Measurements from ENCODE around the gene TTLL1. TPM values are rescaled to one million over a fixed set of nuclear protein-coding genes. Genes with fewer than 3 reads are reported as not detected.

TTLL1 gene
- total and polyA plus RNA-seq, 4 donors = 0.50 to 2.2 (median 1.1) TPM

DNA sequence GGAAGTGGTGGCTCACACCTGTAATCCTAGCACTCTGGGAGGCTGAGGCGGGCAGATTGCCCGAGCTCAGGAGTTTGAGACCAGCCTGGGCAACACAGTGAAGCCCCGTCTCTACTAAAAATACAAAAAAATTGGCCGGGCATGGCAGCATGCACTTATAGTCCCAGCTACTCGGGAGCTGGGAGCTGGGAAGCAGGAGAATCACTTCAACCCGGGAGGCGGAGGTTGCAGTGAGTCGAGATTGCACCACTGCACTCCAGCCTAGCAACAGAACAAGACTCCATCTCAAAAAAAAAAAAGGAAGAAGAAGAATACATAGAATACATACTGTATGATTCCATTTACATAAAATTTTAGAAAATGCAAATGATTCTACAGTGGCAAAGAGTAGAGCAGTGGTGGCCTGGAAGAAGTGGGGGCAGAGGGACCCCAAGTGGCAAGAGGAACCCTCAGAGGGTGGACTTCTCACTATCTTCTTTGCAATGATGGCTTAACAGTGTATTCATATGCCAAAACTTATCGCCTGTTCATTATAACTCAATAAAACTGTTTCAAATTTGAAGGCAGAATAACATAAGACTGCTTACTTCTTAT, 96.2 kb downstream of the TTLL1 start:
- H3K36me3 ChIP-seq (ENCODE audit: control insufficient read depth in 4 of 4, insufficient read depth in 3 of 4, low read depth in 1 of 4, low read length in 3 of 4) = peaks cover 0 to 1% (median 0%) of the 10 kb centered on the region in 4 donors
- H3K9ac ChIP-seq (ENCODE audit: low read depth in 1 of 2, low read length in 2 of 2) = no peak overlapping the region
- peaks cover 24 to 38% (median 29%) of the 10 kb centered on the region in 4 donors for H3K4me1 ChIP-seq (ENCODE audit: control insufficient read depth in 4 of 4, insufficient read depth in 4 of 4, low read length in 3 of 4)
- no peak overlapping the region for H3K4me3 ChIP-seq (ENCODE audit: low read depth in 1 of 3, low read length in 3 of 3)
- WGBS = 87% methylated on average over 9 of the region's 9 CpGs
- H3K27ac ChIP-seq (ENCODE audit: low read depth in 1 of 2, low read length in 2 of 2) = no peak overlapping the region
- no peaks in the 10 kb centered on the region for H3K9me3 ChIP-seq (ENCODE audit: control insufficient read depth in 4 of 4, low read length in 3 of 4)
- no peak for TF ChIP-seq FOXA1 (IDR thresholded peaks at IDR 0.05)
- TF ChIP-seq YY1 (IDR thresholded peaks at IDR 0.05) = no peak
- TF ChIP-seq TAF1 (conservative IDR thresholded peaks at IDR 0.05) = no peak
- TF ChIP-seq FOXA2 (IDR thresholded peaks at IDR 0.05) = no peak
- TF ChIP-seq RAD21 (IDR thresholded peaks at IDR 0.05) = no peak
- TF ChIP-seq JUND (IDR thresholded peaks at IDR 0.05) = no peak
- no peak for TF ChIP-seq HNF4G (IDR thresholded peaks at IDR 0.05)
- TF ChIP-seq, protein P1, sequence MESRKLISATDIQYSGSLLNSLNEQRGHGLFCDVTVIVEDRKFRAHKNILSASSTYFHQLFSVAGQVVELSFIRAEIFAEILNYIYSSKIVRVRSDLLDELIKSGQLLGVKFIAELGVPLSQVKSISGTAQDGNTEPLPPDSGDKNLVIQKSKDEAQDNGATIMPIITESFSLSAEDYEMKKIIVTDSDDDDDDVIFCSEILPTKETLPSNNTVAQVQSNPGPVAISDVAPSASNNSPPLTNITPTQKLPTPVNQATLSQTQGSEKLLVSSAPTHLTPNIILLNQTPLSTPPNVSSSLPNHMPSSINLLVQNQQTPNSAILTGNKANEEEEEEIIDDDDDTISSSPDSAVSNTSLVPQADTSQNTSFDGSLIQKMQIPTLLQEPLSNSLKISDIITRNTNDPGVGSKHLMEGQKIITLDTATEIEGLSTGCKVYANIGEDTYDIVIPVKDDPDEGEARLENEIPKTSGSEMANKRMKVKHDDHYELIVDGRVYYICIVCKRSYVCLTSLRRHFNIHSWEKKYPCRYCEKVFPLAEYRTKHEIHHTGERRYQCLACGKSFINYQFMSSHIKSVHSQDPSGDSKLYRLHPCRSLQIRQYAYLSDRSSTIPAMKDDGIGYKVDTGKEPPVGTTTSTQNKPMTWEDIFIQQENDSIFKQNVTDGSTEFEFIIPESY (IDR thresholded peaks at IDR 0.05) = no peak
- TF ChIP-seq, protein P2, sequence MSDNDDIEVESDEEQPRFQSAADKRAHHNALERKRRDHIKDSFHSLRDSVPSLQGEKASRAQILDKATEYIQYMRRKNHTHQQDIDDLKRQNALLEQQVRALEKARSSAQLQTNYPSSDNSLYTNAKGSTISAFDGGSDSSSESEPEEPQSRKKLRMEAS (IDR thresholded peaks at IDR 0.05) = no peak
- no peak for TF ChIP-seq SP1 (IDR thresholded peaks at IDR 0.05)
- DNase-seq (ENCODE audit: low spot score) = no peak
- no peaks in the 10 kb centered on the region for H3K27me3 ChIP-seq (ENCODE audit: control insufficient read depth in 4 of 4, insufficient read depth in 4 of 4, low read length in 3 of 4)

DNA sequence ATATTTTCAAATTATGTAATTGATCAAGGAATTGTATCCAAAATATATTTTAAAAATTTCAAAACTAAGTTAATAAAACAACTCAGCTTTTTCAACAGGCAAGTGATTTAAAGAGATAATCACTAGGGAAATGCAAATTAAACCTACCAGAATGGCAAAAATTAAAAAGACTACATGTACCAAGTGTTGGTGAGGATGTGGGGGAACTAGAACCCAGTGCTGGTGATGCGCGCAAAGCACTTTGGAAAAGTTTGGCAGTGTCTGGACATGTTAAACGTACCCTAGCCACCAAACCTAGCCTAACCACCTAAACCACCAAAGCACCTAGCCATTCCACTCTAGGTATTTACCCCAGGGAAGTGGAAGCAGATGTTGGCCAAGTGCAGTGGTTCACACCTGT, 97.1 kb downstream of the TTLL1 start:
- Histone ChIP-seq H3K4me1 (ENCODE audit: control insufficient read depth in 4 of 4, insufficient read depth in 4 of 4, low read length in 3 of 4) (peaks cover 24 to 33% (median 28%) of the 10 kb centered on the region in 4 donors), H3K9me3 (ENCODE audit: control insufficient read depth in 4 of 4, low read length in 3 of 4) (no peaks in the 10 kb centered on the region), H3K4me3 (ENCODE audit: low read depth in 1 of 3, low read length in 3 of 3) (no peak overlapping the region), H3K27ac (ENCODE audit: low read depth in 1 of 2, low read length in 2 of 2) (no peak overlapping the region), H3K36me3 (ENCODE audit: control insufficient read depth in 4 of 4, insufficient read depth in 3 of 4, low read depth in 1 of 4, low read length in 3 of 4) (peaks cover 0 to 1% (median 0%) of the 10 kb centered on the region in 4 donors), H3K9ac (ENCODE audit: low read depth in 1 of 2, low read length in 2 of 2) (no peak overlapping the region), H3K27me3 (ENCODE audit: control insufficient read depth in 4 of 4, insufficient read depth in 4 of 4, low read length in 3 of 4) (no peaks in the 10 kb centered on the region)
- TF ChIP-seq, protein P3, sequence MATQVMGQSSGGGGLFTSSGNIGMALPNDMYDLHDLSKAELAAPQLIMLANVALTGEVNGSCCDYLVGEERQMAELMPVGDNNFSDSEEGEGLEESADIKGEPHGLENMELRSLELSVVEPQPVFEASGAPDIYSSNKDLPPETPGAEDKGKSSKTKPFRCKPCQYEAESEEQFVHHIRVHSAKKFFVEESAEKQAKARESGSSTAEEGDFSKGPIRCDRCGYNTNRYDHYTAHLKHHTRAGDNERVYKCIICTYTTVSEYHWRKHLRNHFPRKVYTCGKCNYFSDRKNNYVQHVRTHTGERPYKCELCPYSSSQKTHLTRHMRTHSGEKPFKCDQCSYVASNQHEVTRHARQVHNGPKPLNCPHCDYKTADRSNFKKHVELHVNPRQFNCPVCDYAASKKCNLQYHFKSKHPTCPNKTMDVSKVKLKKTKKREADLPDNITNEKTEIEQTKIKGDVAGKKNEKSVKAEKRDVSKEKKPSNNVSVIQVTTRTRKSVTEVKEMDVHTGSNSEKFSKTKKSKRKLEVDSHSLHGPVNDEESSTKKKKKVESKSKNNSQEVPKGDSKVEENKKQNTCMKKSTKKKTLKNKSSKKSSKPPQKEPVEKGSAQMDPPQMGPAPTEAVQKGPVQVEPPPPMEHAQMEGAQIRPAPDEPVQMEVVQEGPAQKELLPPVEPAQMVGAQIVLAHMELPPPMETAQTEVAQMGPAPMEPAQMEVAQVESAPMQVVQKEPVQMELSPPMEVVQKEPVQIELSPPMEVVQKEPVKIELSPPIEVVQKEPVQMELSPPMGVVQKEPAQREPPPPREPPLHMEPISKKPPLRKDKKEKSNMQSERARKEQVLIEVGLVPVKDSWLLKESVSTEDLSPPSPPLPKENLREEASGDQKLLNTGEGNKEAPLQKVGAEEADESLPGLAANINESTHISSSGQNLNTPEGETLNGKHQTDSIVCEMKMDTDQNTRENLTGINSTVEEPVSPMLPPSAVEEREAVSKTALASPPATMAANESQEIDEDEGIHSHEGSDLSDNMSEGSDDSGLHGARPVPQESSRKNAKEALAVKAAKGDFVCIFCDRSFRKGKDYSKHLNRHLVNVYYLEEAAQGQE (IDR thresholded peaks at IDR 0.05) = no peak
- TF ChIP-seq JUND (IDR thresholded peaks at IDR 0.05) = no peak
- no peak for DNase-seq (ENCODE audit: low spot score)
- WGBS = 98% methylated on average over 3 of the region's 3 CpGs

DNA sequence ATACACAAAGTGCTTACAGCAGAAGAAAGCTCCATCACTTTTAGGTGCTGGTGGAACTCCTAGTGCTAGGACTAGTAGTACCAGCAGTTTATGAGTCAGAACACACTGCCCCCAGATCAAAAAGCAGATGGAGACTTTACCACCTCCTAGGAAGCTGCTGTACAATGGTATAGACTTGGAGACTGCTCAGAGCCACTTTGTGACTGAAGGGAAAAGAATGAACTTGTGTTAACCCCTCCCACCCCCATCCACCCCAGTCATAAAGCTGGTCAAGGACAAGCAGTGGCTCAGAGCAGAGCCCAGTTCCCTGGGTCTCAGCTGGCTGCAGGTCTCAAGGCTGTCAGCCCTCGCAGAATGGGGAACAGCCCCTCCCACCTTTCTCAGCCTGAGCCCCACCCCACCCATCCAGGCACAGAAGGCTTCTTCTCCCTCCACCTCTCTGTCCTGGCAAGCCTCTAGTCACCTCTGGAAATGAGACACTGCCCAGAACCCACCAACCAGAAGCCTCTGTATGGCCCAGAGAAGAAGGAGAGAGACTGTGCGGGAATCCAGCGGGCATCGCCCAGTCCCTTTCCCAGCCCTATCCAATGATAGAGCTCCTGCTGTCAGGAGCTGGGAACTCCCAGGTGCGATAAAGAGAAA, 98.1 kb downstream of the TTLL1 start:
- Histone ChIP-seq H3K9me3 (ENCODE audit: control insufficient read depth in 4 of 4, low read length in 3 of 4) (no peaks in the 10 kb centered on the region), H3K27me3 (ENCODE audit: control insufficient read depth in 4 of 4, insufficient read depth in 4 of 4, low read length in 3 of 4) (no peaks in the 10 kb centered on the region), H3K9ac (ENCODE audit: low read depth in 1 of 2, low read length in 2 of 2) (no peak overlapping the region), H3K27ac (ENCODE audit: low read depth in 1 of 2, low read length in 2 of 2) (no peak overlapping the region), H3K4me3 (ENCODE audit: low read depth in 1 of 3, low read length in 3 of 3) (no peak overlapping the region), H3K4me1 (ENCODE audit: control insufficient read depth in 4 of 4, insufficient read depth in 4 of 4, low read length in 3 of 4) (peaks cover 17 to 24% (median 22%) of the 10 kb centered on the region in 4 donors), H3K36me3 (ENCODE audit: control insufficient read depth in 4 of 4, insufficient read depth in 3 of 4, low read depth in 1 of 4, low read length in 3 of 4) (peaks cover 0 to 1% (median 0%) of the 10 kb centered on the region in 4 donors)
- DNase-seq (ENCODE audit: low spot score) = no peak
- WGBS = 79% methylated on average over 5 of the region's 5 CpGs
- TF ChIP-seq, protein P3 (IDR thresholded peaks at IDR 0.05) = no peak
- TF ChIP-seq RXRA (IDR thresholded peaks at IDR 0.05) = no peak
- TF ChIP-seq, protein P4, sequence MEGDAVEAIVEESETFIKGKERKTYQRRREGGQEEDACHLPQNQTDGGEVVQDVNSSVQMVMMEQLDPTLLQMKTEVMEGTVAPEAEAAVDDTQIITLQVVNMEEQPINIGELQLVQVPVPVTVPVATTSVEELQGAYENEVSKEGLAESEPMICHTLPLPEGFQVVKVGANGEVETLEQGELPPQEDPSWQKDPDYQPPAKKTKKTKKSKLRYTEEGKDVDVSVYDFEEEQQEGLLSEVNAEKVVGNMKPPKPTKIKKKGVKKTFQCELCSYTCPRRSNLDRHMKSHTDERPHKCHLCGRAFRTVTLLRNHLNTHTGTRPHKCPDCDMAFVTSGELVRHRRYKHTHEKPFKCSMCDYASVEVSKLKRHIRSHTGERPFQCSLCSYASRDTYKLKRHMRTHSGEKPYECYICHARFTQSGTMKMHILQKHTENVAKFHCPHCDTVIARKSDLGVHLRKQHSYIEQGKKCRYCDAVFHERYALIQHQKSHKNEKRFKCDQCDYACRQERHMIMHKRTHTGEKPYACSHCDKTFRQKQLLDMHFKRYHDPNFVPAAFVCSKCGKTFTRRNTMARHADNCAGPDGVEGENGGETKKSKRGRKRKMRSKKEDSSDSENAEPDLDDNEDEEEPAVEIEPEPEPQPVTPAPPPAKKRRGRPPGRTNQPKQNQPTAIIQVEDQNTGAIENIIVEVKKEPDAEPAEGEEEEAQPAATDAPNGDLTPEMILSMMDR (IDR thresholded peaks at IDR 0.05; ENCODE audit: low read depth, low read length, missing input control) = no peak
- no peak for TF ChIP-seq FOXA2 (IDR thresholded peaks at IDR 0.05)
- no peak for TF ChIP-seq RAD21 (IDR thresholded peaks at IDR 0.05)
- TF ChIP-seq, protein P5, sequence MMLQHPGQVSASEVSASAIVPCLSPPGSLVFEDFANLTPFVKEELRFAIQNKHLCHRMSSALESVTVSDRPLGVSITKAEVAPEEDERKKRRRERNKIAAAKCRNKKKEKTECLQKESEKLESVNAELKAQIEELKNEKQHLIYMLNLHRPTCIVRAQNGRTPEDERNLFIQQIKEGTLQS (IDR thresholded peaks at IDR 0.05) = no peak
- TF ChIP-seq GABPA (IDR thresholded peaks at IDR 0.05 in 1 of 2, conservative IDR thresholded peaks at IDR 0.05 in 1 of 2) = no peak
- TF ChIP-seq YY1 (IDR thresholded peaks at IDR 0.05) = no peak

Data from liver (tissue), 9 donors.